COLO668 (cell line): Measurements from ENCODE around the gene FBXL17.
"Not testable (repeated sequence)": the region's sequence is repeated elsewhere in the genome, so short reads cannot be mapped to it uniquely, and the experiment has no call there.

ENCODE experiments used
- DNase-seq: peaks from one replicate; lab custom pipeline; 2025; ENCODE audit not compliant: unreplicated experiment; lab: John Stamatoyannopoulos, UW

The FBXL17 gene

DNA sequence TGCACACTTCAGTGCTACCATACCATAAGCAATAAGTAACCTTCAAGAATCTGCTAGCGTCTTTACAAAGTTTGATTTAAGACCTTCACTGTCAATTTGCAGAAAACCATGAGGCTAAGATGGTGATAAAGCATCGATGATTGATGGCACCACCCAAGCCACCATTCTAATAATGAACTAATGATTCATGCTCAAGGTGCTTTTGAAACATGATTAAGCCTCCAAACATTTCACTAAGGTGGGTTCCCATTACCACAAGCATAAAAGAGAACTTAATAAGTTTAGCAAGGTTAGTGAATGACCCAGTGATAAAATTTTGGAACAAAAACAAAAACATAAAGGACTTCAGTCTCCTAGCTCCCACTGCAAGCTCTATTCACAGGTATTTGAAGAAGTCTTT, 214.7 kb downstream of the FBXL17 start:
- DNase-seq: no peak

DNA sequence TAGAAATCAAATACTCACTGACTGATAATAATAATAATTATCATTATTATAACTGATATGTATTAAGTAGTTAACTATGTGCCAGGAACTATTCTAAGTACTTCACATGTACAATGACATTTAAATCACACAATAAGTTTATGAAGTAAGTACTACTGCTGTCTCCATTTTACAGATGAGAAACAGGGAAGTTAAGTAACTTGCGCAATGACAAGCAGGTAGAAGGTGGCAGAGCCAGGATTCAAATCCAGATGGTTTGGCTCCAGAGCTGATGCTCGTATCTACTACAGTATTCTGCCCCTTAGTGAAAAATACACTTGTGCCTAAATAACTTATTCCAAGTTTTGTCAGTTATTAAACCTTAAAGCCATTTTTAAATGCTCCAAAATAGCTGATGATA, 217.3 kb downstream of the FBXL17 start:
- DNase-seq: no peak

DNA sequence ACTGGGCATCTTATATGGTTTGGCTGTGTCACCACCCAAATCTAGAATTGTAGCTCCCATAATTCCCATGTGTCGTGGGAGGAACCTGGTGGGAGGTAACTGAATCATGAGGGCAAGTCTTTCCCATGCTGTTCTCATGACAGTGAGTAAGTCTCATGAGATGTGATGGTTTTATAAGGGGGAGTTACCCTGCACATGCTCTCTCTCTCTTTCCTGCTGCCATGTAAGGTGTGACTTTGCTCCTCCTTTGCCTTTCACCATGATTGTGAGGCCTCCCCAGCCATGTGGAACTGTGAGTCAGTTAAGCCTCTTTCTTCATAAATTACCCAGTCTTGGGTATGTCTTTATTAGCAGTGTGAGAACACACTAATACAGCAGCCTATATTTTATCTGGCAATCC, 229.0 kb downstream of the FBXL17 start:
- not testable (repeated sequence) for DNase-seq

DNA sequence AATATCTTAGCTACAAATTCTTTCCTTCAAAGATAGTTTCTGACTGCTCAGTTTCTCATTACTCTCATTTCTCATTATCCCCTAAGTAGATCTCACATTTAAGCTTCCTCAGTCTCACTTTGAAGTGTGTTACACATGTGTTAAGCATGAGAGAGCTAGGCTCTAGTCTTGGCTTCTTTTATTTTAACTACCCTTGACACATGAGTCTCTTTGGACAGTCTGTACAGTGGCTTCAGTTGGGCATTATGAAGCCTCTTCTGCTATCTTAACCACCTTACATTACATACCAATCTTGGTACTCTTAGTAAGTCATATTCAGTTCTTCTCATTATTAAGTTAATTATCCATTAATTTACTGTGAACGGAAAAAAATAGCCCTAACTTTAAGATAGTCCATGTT, 232.5 kb downstream of the FBXL17 start:
- no peak for DNase-seq

DNA sequence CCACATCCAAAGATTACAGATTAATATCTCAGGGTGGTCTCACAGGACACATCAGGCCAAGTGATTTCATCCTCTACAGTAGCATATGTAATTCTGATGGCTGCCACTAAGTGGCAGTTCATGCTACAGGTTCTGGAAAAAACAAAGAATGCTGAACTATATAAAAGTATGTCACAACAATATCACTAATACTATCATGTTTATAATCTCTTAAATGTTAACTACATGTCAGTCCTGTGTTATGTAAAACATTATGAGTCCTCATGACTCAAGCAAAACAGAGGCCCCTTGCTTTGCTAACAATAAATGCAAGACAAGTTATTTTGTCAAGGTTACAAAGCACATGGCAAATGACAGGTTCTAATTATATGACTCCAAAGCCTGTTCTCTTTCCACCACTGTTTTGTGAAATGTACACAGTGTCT, 233.2 kb downstream of the FBXL17 start:
- no peak for DNase-seq

DNA sequence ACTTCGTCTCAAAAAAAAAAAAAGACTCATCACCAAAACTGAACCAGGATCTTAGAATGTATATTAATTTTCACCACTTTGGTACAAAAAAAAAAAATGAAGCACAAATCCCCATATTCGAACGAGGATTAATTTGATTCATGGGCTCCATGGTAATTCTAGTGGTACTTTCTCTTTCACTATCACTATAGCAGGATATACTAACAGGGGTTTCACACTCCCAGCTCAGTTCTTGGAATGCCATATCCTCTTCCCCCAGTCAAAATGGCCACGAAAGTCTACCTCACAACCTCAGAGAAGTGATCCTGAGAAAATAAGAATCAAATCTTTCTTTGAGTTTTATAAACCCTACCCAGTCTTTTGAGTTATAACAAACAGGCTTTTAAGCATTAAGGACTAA, 235.7 kb downstream of the FBXL17 start:
- no peak for DNase-seq

DNA sequence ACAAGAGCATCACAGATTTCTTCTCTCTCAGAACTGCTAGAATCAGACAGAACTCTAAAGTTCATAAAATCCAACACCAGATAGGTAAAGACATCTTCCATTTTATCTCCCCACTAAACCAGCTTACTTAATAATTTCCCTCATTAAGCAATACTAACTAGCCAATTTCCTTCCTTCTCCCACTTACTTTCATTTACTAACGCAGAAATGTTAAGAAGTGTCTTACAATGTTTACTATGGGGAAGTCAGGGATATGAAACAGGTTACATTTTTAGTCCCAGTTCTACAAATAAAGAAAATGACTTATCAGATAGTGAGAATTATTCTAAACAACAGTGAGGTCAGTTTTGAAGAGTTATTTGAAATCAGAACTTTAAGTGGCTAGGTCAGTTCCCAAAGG, 236.5 kb downstream of the FBXL17 start:
- no peak for DNase-seq

DNA sequence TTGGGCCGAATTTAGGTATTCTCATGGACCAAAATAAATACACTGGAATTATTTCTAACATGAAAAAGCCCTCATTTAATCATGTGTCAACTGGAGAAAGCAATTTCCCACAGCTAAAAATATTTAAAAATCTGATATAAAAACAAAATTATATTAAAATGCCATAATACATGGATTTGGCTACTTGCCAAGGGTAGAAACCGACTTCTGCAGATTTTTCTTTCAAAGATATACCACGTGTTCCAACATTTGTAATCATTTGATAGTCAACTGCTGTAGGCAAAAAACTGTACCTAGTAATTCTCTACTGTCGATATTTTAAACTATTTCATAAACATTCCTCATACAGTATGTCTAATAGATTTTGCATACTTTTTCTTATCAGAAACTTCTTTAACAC, 237.6 kb downstream of the FBXL17 start:
- DNase-seq: no peak

DNA sequence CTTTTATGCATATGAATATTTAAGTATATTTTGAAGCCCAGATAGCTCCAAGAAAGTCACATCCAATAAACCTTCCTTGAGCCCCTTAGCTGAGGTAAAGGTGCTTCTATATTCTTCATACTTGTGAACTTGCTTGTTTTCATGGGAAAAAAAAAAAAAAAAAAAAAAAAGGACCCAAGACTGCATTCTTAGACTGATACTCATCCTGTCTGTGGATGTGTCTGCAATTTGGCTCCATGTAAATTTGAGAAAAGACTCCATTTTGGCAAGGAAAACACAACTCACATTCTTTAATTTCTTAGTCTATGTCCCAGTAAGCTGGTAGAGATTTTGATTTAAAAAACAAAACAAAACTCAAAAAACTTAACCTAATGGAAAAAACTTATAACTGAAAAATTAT, 238.3 kb downstream of the FBXL17 start:
- DNase-seq: no peak

DNA sequence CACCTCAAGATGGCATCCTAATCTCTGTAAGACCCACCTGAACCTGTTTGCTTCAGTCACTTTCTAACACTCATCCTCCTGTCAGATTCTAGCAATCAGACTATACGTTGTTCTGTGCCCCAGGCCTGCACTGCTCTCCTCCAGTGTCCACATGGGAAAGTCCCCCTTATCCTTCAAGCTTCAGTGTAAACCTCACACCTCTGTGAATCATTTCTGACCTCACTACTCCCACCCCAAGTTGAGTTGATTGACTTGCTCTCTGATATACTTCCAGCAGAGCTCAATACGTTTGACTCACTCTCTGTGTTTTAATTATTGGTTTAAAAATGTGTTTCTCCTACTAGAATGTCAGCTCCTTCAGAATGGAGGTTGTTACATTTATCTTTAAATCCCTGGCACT, 240.2 kb downstream of the FBXL17 start:
- DNase-seq: no peak

DNA sequence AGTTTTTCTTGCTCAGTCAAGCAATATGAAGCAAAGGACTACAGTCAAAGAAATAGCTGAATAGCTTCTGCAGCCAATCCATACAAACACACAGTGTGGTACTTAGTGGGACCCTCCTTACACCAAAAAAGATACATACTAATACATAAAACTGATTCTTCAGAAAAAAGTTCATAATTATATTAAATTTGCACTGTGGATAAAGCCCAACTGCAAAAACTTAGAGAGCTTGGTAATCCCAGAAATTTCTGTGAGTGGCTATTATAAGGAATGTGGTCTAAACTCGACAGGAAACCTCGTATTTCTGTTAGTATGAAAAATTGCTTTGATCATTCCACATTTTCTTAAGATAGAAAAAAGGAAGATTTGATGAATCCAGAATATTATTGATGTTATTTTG, 245.4 kb downstream of the FBXL17 start:
- no peak for DNase-seq

DNA sequence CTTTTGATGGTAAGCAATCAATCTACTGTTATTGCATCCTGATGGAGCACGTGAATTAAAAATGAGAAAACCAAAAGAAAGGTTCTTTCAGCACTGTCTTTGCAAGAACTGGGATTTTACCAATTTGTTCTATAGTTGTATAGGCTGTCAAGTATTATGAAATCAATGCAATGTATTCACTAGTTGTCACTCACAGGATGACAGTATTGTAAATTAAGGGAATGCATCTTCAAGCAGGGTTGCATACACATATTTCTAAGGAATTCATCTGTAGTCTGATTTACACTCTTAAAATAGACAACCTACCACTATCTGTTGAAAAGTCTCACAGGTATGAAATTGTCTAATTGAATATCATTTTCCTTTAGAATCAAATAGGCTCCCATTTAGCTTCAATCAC, 252.8 kb downstream of the FBXL17 start:
- DNase-seq: no peak

DNA sequence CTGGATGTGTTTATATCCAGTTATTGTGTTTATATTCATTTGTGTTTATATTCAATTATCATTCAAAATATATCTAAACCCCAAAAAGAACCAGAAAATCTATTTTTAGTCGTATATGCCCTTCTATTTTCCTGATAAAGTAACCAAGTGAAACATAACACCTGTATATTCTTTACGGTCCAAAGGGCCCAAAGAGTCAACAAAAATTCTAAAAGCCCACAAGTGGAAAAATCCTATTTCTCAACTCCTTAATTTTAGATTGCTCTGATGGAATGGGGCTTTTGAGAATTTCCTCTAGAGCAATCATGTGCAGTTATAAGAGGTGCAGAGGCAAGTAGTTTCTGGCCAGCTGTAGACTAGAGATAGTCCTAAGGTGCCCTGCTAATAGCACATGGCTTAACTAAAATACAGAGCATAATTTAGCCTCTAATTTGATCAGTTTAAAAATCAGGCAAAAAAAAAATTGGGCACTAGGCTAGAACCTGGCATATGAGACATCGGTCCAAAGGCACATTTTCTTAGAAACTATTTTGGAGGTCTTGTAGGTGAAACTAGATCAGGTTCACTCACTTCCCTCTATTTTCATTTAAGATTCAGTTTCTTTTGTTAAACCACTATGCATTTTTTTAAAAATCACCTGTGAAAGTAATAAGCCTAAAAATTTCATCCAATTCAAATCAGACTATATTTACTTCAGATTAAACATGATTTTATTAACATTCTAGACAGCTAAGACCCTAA, 256.0 kb downstream of the FBXL17 start:
- no peak for DNase-seq

DNA sequence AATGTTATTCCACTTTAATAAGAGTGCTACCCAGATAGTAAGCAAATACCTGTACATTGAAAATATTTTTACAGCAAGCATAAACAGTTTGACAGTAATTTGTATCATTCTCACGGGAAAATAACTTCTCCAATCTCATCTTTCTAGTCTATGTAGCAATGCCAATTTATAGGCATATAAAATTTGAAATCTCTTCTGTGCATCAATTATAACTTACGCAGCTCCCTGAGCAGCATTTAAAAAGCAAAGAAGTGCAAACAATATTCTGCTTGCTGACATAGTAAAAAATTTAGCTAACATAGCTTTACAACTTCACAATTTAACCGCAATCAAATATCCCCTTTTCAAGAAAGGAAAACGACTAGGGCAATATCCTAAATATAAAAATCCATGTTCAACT, 257.3 kb downstream of the FBXL17 start:
- no peak for DNase-seq

DNA sequence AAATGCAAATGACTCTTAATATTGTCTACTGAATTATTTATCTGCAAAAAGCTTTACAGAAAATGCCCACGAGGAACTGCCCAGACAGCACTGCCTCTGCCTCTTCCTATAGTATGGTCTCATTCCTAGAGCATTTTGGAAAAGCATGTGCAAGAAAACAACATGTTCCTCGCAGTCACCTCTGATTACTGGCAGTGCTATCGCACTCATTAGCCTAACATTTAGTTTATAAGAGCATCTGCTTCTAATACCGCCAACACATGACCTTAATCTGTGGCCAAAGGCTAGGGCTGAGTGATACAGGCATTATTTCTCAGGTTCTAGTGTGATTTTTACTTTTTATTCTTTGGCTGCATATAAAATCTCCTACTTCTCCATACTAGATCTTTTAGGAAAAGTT, 259.2 kb downstream of the FBXL17 start:
- no peak for DNase-seq

DNA sequence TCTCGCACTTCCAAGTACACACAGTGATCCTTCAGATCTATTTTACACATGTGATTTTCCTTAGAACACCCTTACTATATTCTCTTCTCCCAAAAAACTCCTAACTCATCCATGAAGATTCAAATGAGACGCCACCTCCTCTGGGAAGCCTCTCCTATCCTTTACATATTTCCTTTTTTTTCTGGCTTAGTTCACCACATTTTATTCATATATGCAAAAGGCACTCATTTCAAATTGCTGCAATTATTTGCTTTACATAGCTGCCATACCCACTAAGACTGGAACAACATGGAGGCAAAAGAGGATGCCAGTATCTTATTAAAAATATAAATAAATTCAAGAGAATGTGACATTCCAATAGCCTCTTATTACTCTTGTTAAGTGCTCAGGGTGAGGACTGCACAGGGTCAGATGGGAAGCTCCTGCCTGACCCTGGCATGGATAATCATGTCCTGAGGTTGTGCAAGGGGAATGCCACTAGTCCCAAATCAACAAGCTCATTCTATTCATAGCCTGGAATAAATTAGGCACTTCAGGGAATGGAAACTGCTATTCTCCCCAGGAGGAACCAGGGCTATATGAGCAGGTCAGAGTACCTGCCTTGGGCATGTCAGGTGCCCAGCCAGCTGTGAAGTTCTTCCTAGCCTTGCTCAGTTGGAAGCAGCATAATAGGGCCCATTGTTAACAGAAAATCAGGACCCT, 262.9 kb downstream of the FBXL17 start:
- no peak for DNase-seq

DNA sequence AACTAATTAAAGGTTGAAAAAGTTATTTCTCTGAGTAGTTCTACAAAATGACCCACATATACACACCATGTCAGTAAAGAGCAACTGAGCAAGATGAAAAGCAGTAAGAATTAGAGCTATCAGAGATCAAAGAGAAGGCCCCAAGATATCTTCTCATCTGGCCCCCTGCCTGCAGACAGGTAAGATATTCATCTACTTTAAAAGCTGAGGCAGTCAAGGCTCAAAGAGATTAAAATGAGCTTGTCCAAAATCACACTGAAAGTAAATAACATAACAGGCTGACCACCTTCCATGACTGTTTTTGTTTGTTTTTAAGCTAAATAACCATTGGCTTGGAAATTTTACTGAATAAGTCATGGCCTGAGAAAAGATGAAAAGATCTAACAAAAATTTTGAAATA, 266.2 kb downstream of the FBXL17 start:
- no peak for DNase-seq

DNA sequence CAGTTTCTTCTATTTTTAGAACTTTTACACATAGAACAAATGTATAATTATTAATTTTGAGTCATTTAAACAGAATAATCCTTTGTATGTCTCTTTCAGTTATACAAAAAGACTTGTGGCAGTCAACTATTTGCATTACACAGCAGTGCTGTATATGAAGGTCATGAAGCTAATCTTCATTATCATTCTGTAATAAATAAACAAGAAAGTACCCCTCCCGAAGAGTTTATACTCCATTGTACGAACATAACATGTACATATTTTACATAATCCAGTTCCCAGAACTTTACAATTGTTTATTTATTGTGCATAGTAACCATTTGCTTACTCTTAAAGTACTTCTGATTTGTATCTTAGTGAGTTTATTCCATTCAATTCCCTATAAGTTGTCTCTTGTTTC, 267.9 kb downstream of the FBXL17 start:
- no peak for DNase-seq

DNA sequence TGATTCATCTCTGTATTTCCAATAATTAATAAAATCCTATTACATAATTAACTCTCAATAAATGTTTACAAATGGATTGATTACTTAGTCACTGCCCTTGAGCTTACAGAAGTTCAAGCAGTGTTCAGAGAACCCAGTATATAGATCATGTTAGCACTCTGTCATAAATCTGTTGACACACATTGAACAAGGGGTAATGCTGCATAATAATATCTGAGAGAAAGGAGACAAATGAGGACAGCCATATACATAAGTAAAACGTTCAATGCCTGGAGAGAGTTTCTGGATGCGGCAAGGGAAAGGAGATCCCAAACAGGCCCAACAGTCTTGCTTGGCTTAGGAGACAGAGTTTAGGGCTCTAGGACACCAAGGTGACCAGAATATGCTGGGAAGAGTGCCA, 270.2 kb downstream of the FBXL17 start:
- DNase-seq: no peak

DNA sequence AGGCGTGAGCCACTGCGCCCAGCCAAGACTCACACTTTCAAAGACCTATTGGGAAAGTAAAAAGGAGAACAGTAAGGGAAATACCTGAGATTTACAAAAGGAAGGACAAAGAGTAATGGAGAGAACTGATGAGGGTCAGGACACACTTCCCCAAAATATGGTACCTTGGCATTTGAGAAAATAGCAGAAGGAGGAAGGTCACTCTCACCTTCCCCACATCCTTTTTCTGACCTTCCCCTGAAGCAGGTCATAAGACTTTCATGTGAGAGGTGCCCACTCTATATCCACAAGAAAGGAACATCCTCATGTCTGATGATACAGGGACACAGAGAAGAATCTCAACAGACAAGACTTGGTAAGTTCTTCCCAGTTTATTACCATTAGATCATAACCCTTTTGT, 272.8 kb downstream of the FBXL17 start:
- no peak for DNase-seq

DNA sequence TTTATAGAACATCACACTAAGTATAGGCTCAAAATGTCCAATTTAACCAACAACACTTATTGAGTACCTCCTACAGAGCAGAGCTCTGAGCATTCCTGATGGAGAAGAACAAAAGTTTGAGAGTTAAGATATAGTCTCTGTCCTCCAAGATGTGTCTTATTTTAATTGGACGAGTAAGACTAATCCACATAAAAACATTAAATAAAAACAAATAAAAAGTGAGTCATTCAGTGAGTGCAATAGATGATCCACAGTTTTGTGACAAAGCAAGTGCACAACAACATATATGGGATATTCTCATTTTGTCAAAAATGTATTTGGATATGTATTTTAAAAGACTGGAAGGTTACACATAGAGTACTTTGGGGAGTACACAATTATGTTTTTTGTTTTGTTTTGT, 277.4 kb downstream of the FBXL17 start:
- no peak for DNase-seq

DNA sequence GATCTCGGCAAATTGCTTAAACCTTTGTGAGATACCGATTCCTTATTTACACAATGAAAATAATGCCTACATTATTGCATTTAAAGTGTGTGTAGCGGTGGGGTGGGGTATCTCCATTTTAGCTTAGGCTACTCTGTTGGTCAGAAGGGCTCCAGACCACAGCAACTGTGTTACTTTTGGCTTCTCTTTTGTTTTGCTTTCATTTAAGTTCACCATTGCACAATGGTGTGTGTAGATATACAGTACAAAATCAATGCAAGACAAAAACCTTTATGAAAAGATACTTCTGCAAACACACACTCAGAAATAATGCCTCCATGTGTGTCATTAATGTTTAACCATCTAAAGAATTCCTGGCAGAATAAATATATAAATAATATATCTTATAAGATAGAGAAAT, 279.4 kb downstream of the FBXL17 start:
- DNase-seq: no peak

DNA sequence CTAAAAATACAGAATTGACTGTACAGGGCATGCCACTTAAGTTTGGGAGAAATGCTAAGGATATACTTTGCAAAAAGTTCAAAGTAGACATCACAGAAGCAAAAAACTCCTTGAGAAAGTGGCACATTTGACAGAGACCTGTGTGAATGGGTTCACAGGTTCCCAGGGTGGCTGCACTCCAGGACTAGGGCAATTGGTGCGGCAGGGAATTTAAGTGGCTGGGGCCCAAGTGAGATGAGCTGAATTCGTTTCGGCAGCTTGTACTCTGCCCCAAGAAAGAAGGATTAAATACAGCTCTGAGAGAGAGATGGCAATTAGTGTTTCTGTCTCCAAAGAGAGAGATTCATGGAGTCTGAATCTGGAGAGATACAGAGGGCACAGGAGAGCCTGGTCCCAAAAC, 280.1 kb downstream of the FBXL17 start:
- DNase-seq: no peak
